B cell (primary cell): ENCODE results near the gene DIPK1B. TPM values are rescaled to one million over a fixed set of nuclear protein-coding genes. Genes with fewer than 3 reads are reported as not detected.
"Not testable (repeated sequence)": the region's sequence is repeated elsewhere in the genome, so short reads cannot be mapped to it uniquely, and the experiment has no call there.

Experiments
- ATAC-seq: fragments of 200-7000 bp; cut with Tn5 transposase; one replicate; pipeline ENCODE4 v1.10.0; 2021; ENCODE audit warnings: low read depth, mild to moderate bottlenecking, moderate number of reproducible peaks, moderate library complexity
- CTCF ChIA-PET: fragments of 350-600 bp; sonication (Branson Sonifier 250); formaldehyde crosslinking; loops from one replicate; lab custom pipeline; 2021; ENCODE audit warnings: antibody characterized with exemption, inconsistent platforms; lab: Charles Lee
- POLR2A ChIA-PET: fragments of 350-600 bp; sonication (Branson Sonifier 250); formaldehyde crosslinking; loops from one replicate; lab custom pipeline; 2021; ENCODE audit warnings: antibody characterized with exemption; lab: Charles Lee
- DNase-seq: peaks from one replicate; pipeline ENCODE4 v3.0.0; 2013
- H2AFZ ChIP-seq: 2 replicates; pipeline ENCODE4 v1.6.1; 2012; ENCODE audit warnings: mild to moderate bottlenecking, low read depth, low read length; ENCODE audit not compliant: insufficient read depth, poor library complexity, severe bottlenecking
- H3K27ac ChIP-seq, 2 donors: 1 replicate in 1 of 2; 2 replicates in 1 of 2; pipeline ENCODE4 v1.5.1; 2012 to 2013; ENCODE audit warnings: low read length in 2 of 2, mild to moderate bottlenecking in 2 of 2, moderate library complexity in 1 of 2
- H3K27me3 ChIP-seq, 4 experiments: fragments of 200-600 bp in 1 of 4; sonication (generic) in 1 of 4; replicated peaks in 1 of 4; 1 replicate in 2 of 4; 2 replicates in 2 of 4; pipeline versions ENCODE4 v1.6.1 to v1.7.0; 2013 to 2016; ENCODE audit warnings: low read length in 3 of 4, mild to moderate bottlenecking in 2 of 4, mixed read lengths in 1 of 4, moderate library complexity in 1 of 4; ENCODE audit not compliant: insufficient read depth in 4 of 4, control insufficient read depth in 3 of 4; ENCODE audit errors: control extremely low read depth in 1 of 4
- H3K36me3 ChIP-seq, 2 experiments: replicated peaks in 1 of 2; 1 replicate in 1 of 2; 2 replicates in 1 of 2; pipeline versions ENCODE4 v1.6.1 to v1.7.1; 2013; ENCODE audit warnings: low read length in 1 of 2; ENCODE audit not compliant: insufficient read depth in 2 of 2, control insufficient read depth in 1 of 2; ENCODE audit errors: control extremely low read depth in 1 of 2, extremely low read depth in 1 of 2
- H3K4me1 ChIP-seq, 2 donors: fragments of 200-600 bp in 1 of 2; sonication (generic) in 1 of 2; 1 replicate in 1 of 2; 2 replicates in 1 of 2; pipeline versions ENCODE4 v1.5.1 to v1.6.1; 2013 to 2017; ENCODE audit warnings: low read length in 2 of 2; ENCODE audit not compliant: control insufficient read depth in 2 of 2, insufficient read depth in 2 of 2
- H3K4me2 ChIP-seq: replicated peaks from 2 replicates; pipeline ENCODE3; 2012; ENCODE audit warnings: mild to moderate bottlenecking, low read depth, low read length; ENCODE audit not compliant: poor library complexity, severe bottlenecking
- H3K4me3 ChIP-seq, 5 experiments: fragments of 200-600 bp in 1 of 5; sonication (generic) in 1 of 5; 1 replicate in 3 of 5; 2 replicates in 2 of 5; pipeline versions ENCODE4 v1.5.1 to v1.7.0; 2011 to 2016; ENCODE audit warnings: low read length in 4 of 5, mild to moderate bottlenecking in 4 of 5, low read depth in 2 of 5, control low read depth in 1 of 5, moderate library complexity in 1 of 5; ENCODE audit not compliant: insufficient read depth in 1 of 5; ENCODE audit errors: control extremely low read depth in 1 of 5, extremely low read depth in 1 of 5
- H3K79me2 ChIP-seq: fragments of 200-600 bp; sonication (generic); one replicate; pipeline ENCODE4 v1.6.0; 2016; ENCODE audit warnings: low read length; ENCODE audit not compliant: control insufficient read depth, insufficient read depth
- H3K9ac ChIP-seq: fragments of 200-600 bp; sonication (generic); 2 replicates; pipeline ENCODE4 v1.6.1; 2017; ENCODE audit warnings: mild to moderate bottlenecking, low read length, moderate library complexity
- H3K9me3 ChIP-seq, 3 donors: one replicate each; pipeline versions ENCODE4 v1.6.1 to v1.7.1; 2013; ENCODE audit warnings: low read length in 2 of 3; ENCODE audit not compliant: control insufficient read depth in 2 of 3, insufficient read depth in 1 of 3; ENCODE audit errors: control extremely low read depth in 1 of 3
- H4K20me1 ChIP-seq: 2 replicates; pipeline ENCODE4 v1.6.0; 2012; ENCODE audit warnings: mild to moderate bottlenecking, low read length; ENCODE audit not compliant: insufficient read depth, control insufficient read depth, poor library complexity, severe bottlenecking
- H3K27ac Mint-ChIP-seq: one replicate; pipeline ENCODE4 v1.8.0; 2021; ENCODE audit warnings: mixed read lengths
- H3K27me3 Mint-ChIP-seq: one replicate; pipeline ENCODE4 v1.8.0; 2021; ENCODE audit warnings: mixed read lengths
- H3K4me1 Mint-ChIP-seq: one replicate; pipeline ENCODE4 v1.8.0; 2021; ENCODE audit warnings: mixed read lengths
- H3K4me3 Mint-ChIP-seq: one replicate; pipeline ENCODE4 v1.8.0; 2021; ENCODE audit warnings: mixed read lengths
- H3K9me3 Mint-ChIP-seq: one replicate; pipeline ENCODE4 v1.8.0; 2022; ENCODE audit warnings: mixed read lengths; ENCODE audit not compliant: insufficient read depth
- EZH2 ChIP-seq: IDR thresholded peaks from 2 replicates; pipeline ENCODE4 v1.6.1; 2012; ENCODE audit warnings: borderline replicate concordance, low read depth, mild to moderate bottlenecking, moderate library complexity, low read length; ENCODE audit not compliant: insufficient read depth, poor library complexity, severe bottlenecking
- WGBS: methylation state at CpG from one replicate; pipeline ENCODE4 v1.1.5; 2013; ENCODE audit warnings: missing lambda C conversion rate; ENCODE audit not compliant: insufficient coverage; 5-methylcytosine and 5-hydroxymethylcytosine counted together
- intact Hi-C: fragments of 100-400 bp; cut with micrococcal nuclease; formaldehyde crosslinking; loops from one replicate; pipeline ENCODE4 v1.10.0; 2022
- polyA plus RNA-seq: library from polyadenylated mRNA; depleted of rRNA; stranded (reverse); fragments of >200 nt; gene quantifications from 2 replicates; pipeline ENCODE4 v1.2.3, GENCODE V29; 2012
- total RNA-seq, 2 donors: library from RNA; stranded (reverse); fragments of 120-200 nt in 1 of 2; gene quantifications; 1 replicate in 1 of 2; 2 replicates in 1 of 2; pipeline versions ENCODE4 v1.2.3 to v1.2.4, GENCODE V29; 2013 to 2022

DIPK1B gene
- total and polyA plus RNA-seq, 2 donors (not counting 1 experiment from before 2014, with no cell fraction given), result 9.6 TPM

DNA sequence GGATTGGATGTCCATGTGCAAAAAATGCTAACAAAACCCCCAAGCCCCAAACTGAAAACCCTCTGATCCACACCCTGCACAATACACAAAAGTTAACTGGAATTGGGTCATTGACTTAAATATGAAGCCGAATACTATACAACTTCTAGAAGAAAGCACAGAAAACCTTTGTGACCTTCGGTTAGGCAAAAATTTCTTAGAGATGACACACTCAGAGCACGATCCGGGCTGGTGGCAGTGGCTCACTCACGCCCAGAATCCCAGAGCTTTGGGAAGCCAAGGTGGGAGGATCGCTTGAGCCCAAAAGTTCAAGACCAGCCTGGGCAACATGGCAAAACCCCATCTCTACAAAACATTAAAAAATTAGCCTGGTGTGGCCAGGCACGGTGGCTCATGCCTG, 1.8 kb upstream of the DIPK1B start:
- Histone ChIP-seq H4K20me1 (no peaks in the 10 kb centered on the region), H3K27me3 (peaks cover 0 to 39% (median 6%) of the 10 kb centered on the region in 4 experiments), H3K27ac (no peak overlapping the region), H3K79me2 (no peaks in the 10 kb centered on the region), H3K9me3 (peaks cover 0 to 4% (median 0%) of the 10 kb centered on the region in 3 donors), H2AFZ (no peak overlapping the region), H3K4me2 (no peak overlapping the region), H3K4me3 (no peak overlapping the region), H3K4me1 (peaks cover 31 to 33% of the 10 kb centered on the region in 2 donors), H3K9ac (no peak overlapping the region), H3K36me3 (no peaks in the 10 kb centered on the region)
- Mint-ChIP-seq H3K4me1 (peaks cover 18% of the 10 kb centered on the region), H3K4me3 (peak overlapping the region; percentile 29), H3K9me3 (no peaks in the 10 kb centered on the region), H3K27me3 (peaks cover 23% of the 10 kb centered on the region), H3K27ac (no peak overlapping the region)
- ATAC-seq (no peak), DNase-seq (no peak)
- CTCF ChIA-PET, result interaction anchor here (0.7 kb wide), 1 partner anchor 132 kb away, joined by 3 read pairs; no protein-coding TSS in a partner anchor
- 92% methylated on average over 7 of the region's 7 CpGs for WGBS
- POLR2A ChIA-PET, result no interaction called here
- no peak for TF ChIP-seq EZH2
- intact Hi-C loops, result loop anchor here (10.0 kb wide), 1 partner anchor 46 kb away; the partner anchor contains the start of gene EGFL7

- Histone ChIP-seq H3K4me2 (peak overlapping the region; percentile 79), H3K4me3 (peak overlapping the region in 1 of 5 experiments; percentile 45), H3K4me1 (peaks cover 31 to 33% of the 10 kb centered on the region in 2 donors), H3K27me3 (peaks cover 0 to 39% (median 6%) of the 10 kb centered on the region in 4 experiments)
- H3K27ac ChIP-seq, H3K9me3 ChIP-seq, H4K20me1 ChIP-seq, H3K27ac Mint-ChIP-seq, H2AFZ ChIP-seq, DNase-seq, H3K79me2 ChIP-seq, H3K9ac ChIP-seq, H3K36me3 ChIP-seq, POLR2A ChIA-PET, H3K9me3 Mint-ChIP-seq, ATAC-seq: not testable (repeated sequence)
- peaks cover 21% of the 10 kb centered on the region for H3K27me3 Mint-ChIP-seq
- H3K4me3 Mint-ChIP-seq, result peak overlapping the region; percentile 80
- no CpG with 5 or more reads among the region's 4 CpGs for WGBS
- intact Hi-C loops, result loop anchor here (10.0 kb wide), 1 partner anchor 46 kb away; the partner anchor contains the start of gene EGFL7
- peaks cover 21% of the 10 kb centered on the region for H3K4me1 Mint-ChIP-seq
- CTCF ChIA-PET, result interaction anchor here (0.7 to 1.0 kb wide), 2 partner anchors 25 to 131 kb away, joined by 3 read pairs; no protein-coding TSS in a partner anchor
These were observed 1.1 kb upstream of the DIPK1B start for GRCh38 chr9:136711219-136711648.
